GM23338 (cell line): ENCODE data around the gene DNAJB6. TPM values are rescaled to one million over a fixed set of nuclear protein-coding genes. Genes with fewer than 3 reads are reported as not detected.

ENCODE experiments used
- ATAC-seq: fragments of 200-7000 bp; cut with Tn5 transposase; 3 replicates; pipeline ENCODE4 v1.9.1; 2020
- DNase-seq: peaks from one replicate; pipeline ENCODE4 v3.0.0-alpha.2; 2015; ENCODE audit warnings: low spot score
- H2AFZ ChIP-seq: fragments of 200-600 bp; sonication (generic); 2 replicates; pipeline ENCODE4 v1.8.0; 2016; ENCODE audit warnings: antibody characterized with exemption, mild to moderate bottlenecking, moderate library complexity
- H3F3A ChIP-seq: fragments of 200-600 bp; sonication (generic); replicated peaks from 2 replicates; pipeline ENCODE4 v1.8.0; 2017; ENCODE audit warnings: antibody characterized with exemption, mixed run types, low read depth
- H3K27ac ChIP-seq: fragments of 200-600 bp; sonication (generic); 2 replicates; pipeline ENCODE4 v1.6.1; 2016; ENCODE audit warnings: low read depth
- H3K27me3 ChIP-seq: fragments of 200-600 bp; sonication (generic); 2 replicates; pipeline ENCODE4 v1.8.0; 2016; ENCODE audit warnings: mild to moderate bottlenecking, mixed run types, moderate library complexity; ENCODE audit not compliant: insufficient read depth
- H3K36me3 ChIP-seq: fragments of 200-600 bp; sonication (generic); 2 replicates; pipeline ENCODE4 v1.8.0; 2016; ENCODE audit warnings: mild to moderate bottlenecking; ENCODE audit not compliant: insufficient read depth
- H3K4me1 ChIP-seq: fragments of 200-600 bp; sonication (generic); 2 replicates; pipeline ENCODE4 v1.8.0; 2016; ENCODE audit warnings: mild to moderate bottlenecking, moderate library complexity; ENCODE audit not compliant: insufficient read depth
- H3K4me2 ChIP-seq: fragments of 200-600 bp; sonication (generic); 2 replicates; pipeline ENCODE4 v1.7.1; 2017; ENCODE audit warnings: mixed run types
- H3K4me3 ChIP-seq: fragments of 200-600 bp; sonication (generic); 2 replicates; pipeline ENCODE4 v1.6.1; 2016; ENCODE audit warnings: mixed run types
- H3K79me2 ChIP-seq: fragments of 200-600 bp; sonication (generic); replicated peaks from 2 replicates; pipeline ENCODE4 v1.8.0; 2017; ENCODE audit warnings: mild to moderate bottlenecking; ENCODE audit not compliant: insufficient read depth
- H3K9me2 ChIP-seq: fragments of 200-600 bp; sonication (generic); 2 replicates; pipeline ENCODE4 v1.8.0; 2017; ENCODE audit not compliant: insufficient read depth
- H4K20me1 ChIP-seq: fragments of 200-600 bp; sonication (generic); replicated peaks from 2 replicates; pipeline ENCODE4 v1.8.0; 2017; ENCODE audit warnings: mild to moderate bottlenecking; ENCODE audit not compliant: insufficient read depth
- H3K27ac Mint-ChIP-seq: 2 replicates; pipeline ENCODE4 v1.8.0; 2020; ENCODE audit warnings: inconsistent platforms, mild to moderate bottlenecking, moderate library complexity, mixed read lengths
- H3K27me3 Mint-ChIP-seq: 3 replicates; pipeline ENCODE4 v1.8.0; 2022; ENCODE audit warnings: low read depth, mild to moderate bottlenecking, moderate library complexity, mixed read lengths, inconsistent platforms; ENCODE audit not compliant: insufficient read depth, poor library complexity
- H3K36me3 Mint-ChIP-seq: 3 replicates; pipeline ENCODE4 v1.8.0; 2021; ENCODE audit warnings: low read depth, mild to moderate bottlenecking, inconsistent platforms, moderate library complexity, mixed read lengths
- H3K4me1 Mint-ChIP-seq: 3 replicates; pipeline ENCODE4 v1.8.0; 2020; ENCODE audit warnings: mild to moderate bottlenecking, inconsistent platforms, mixed read lengths
- H3K4me3 Mint-ChIP-seq: 3 replicates; pipeline ENCODE4 v1.8.0; 2021; ENCODE audit warnings: moderate library complexity, mild to moderate bottlenecking, inconsistent platforms, mixed read lengths
- H3K9me3 Mint-ChIP-seq: 3 replicates; pipeline ENCODE4 v1.8.0; 2020; ENCODE audit warnings: moderate library complexity, mild to moderate bottlenecking, inconsistent platforms, mixed read lengths
- CREB1 ChIP-seq: fragments of 250-450 bp; sonication (Bioruptor Pico); IDR thresholded peaks from 2 replicates; pipeline ENCODE4 v1.5.0; 2020; ENCODE audit warnings: low read depth, mild to moderate bottlenecking, moderate library complexity
- CTCF ChIP-seq, 2 experiments: fragments of 200-600 bp in 1 of 2; sonication (generic) in 1 of 2; conservative IDR thresholded peaks; 2 replicates each; pipeline versions ENCODE4 v1.5.1 to v1.6.1; 2016 to 2017; ENCODE audit warnings: antibody characterized with exemption in 2 of 2, low read depth in 2 of 2, mild to moderate bottlenecking in 2 of 2, moderate library complexity in 1 of 2
- EZH2phosphoT487 ChIP-seq: fragments of 200-600 bp; sonication (generic); IDR thresholded peaks from one replicate; pipeline ENCODE4 v1.8.1; 2018; ENCODE audit warnings: antibody characterized with exemption; ENCODE audit not compliant: unreplicated experiment
- JUNB ChIP-seq: IDR thresholded peaks from one replicate; pipeline ENCODE4 v1.6.1; 2016; ENCODE audit warnings: antibody characterized with exemption; ENCODE audit not compliant: unreplicated experiment
- NANOG ChIP-seq: IDR thresholded peaks from 2 replicates; pipeline ENCODE4 v1.6.1; 2016; ENCODE audit warnings: antibody characterized with exemption, borderline replicate concordance
- POLR2AphosphoS5 ChIP-seq: IDR thresholded peaks from 2 replicates; pipeline ENCODE4 v1.6.1; 2016; ENCODE audit warnings: antibody characterized with exemption, low read depth
- STAT1 ChIP-seq: IDR thresholded peaks from one replicate; pipeline ENCODE4 v1.6.1; 2016; ENCODE audit warnings: antibody characterized with exemption; ENCODE audit not compliant: unreplicated experiment
- ZNF331 ChIP-seq: fragments of 250-450 bp; sonication (Bioruptor Pico); IDR thresholded peaks from 2 replicates; pipeline ENCODE4 v1.5.0; 2020; ENCODE audit warnings: low read depth, mild to moderate bottlenecking, moderate library complexity
- polyA plus RNA-seq: library from polyadenylated mRNA; unstranded; fragments of >200 nt; fragmentation: Nextera tagmentation; extraction: Ambion mirVana; gene quantifications from 2 replicates; pipeline ENCODE4 v1.2.1, GENCODE V29; 2016
- total RNA-seq: library from RNA; depleted of rRNA; stranded (reverse); fragments of >200 nt; shearing (Covaris generic); gene quantifications from 2 replicates; pipeline ENCODE4 v1.2.3, GENCODE V29; 2014
- TF ChIP-seq, protein P1 (sequence below): IDR thresholded peaks from 2 replicates; pipeline ENCODE4 v1.6.1; 2016; ENCODE audit warnings: antibody characterized with exemption
- TF ChIP-seq, protein P2 (sequence below): IDR thresholded peaks from one replicate; pipeline ENCODE4 v1.6.1; 2018; ENCODE audit warnings: antibody characterized with exemption; ENCODE audit not compliant: unreplicated experiment

Gene DNAJB6
- total and polyA plus RNA-seq, 2 experiments from 2014 or later, result 308 to 322 TPM

GRCh38 chr7:157394246-157395191 lies 57.7 kb downstream of the DNAJB6 start (continued):
- TF ChIP-seq CTCF (conservative IDR thresholded peaks at IDR 0.05; ENCODE audit: low read depth in 2 of 2), result no peak
- no peak for TF ChIP-seq JUNB
- no peak for TF ChIP-seq STAT1
- no peak for TF ChIP-seq CREB1 (CRISPR knock-in tag)
- no peak for TF ChIP-seq EZH2phosphoT487
- TF ChIP-seq NANOG, result no peak
- TF ChIP-seq, protein P1, sequence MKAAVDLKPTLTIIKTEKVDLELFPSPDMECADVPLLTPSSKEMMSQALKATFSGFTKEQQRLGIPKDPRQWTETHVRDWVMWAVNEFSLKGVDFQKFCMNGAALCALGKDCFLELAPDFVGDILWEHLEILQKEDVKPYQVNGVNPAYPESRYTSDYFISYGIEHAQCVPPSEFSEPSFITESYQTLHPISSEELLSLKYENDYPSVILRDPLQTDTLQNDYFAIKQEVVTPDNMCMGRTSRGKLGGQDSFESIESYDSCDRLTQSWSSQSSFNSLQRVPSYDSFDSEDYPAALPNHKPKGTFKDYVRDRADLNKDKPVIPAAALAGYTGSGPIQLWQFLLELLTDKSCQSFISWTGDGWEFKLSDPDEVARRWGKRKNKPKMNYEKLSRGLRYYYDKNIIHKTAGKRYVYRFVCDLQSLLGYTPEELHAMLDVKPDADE, result no peak
- TF ChIP-seq, protein P2, sequence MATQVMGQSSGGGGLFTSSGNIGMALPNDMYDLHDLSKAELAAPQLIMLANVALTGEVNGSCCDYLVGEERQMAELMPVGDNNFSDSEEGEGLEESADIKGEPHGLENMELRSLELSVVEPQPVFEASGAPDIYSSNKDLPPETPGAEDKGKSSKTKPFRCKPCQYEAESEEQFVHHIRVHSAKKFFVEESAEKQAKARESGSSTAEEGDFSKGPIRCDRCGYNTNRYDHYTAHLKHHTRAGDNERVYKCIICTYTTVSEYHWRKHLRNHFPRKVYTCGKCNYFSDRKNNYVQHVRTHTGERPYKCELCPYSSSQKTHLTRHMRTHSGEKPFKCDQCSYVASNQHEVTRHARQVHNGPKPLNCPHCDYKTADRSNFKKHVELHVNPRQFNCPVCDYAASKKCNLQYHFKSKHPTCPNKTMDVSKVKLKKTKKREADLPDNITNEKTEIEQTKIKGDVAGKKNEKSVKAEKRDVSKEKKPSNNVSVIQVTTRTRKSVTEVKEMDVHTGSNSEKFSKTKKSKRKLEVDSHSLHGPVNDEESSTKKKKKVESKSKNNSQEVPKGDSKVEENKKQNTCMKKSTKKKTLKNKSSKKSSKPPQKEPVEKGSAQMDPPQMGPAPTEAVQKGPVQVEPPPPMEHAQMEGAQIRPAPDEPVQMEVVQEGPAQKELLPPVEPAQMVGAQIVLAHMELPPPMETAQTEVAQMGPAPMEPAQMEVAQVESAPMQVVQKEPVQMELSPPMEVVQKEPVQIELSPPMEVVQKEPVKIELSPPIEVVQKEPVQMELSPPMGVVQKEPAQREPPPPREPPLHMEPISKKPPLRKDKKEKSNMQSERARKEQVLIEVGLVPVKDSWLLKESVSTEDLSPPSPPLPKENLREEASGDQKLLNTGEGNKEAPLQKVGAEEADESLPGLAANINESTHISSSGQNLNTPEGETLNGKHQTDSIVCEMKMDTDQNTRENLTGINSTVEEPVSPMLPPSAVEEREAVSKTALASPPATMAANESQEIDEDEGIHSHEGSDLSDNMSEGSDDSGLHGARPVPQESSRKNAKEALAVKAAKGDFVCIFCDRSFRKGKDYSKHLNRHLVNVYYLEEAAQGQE, result no peak

- H3K27ac ChIP-seq, result peak overlapping the region; percentile 91
Measured at GRCh38 chr7:157395206-157395605, 58.4 kb downstream of the DNAJB6 start.

More at GRCh38 chr7:157395206-157395605, 58.4 kb downstream of the DNAJB6 start:
- ATAC-seq, result no peak
- Histone ChIP-seq H2AFZ (no peak overlapping the region), H3K4me2 (no peak overlapping the region), H3F3A (peaks cover 52% of the 10 kb centered on the region), H3K9me2 (no peaks in the 10 kb centered on the region), H3K36me3 (peaks cover 14% of the 10 kb centered on the region), H3K79me2 (peaks cover 100% of the 10 kb centered on the region), H3K4me3 (no peak overlapping the region), H3K27me3 (no peaks in the 10 kb centered on the region), H4K20me1 (peaks cover 57% of the 10 kb centered on the region), H3K4me1 (peaks cover 5% of the 10 kb centered on the region; the same call in 1 of the 2 replicates)
- Mint-ChIP-seq H3K4me1 (peaks cover 20% of the 10 kb centered on the region), H3K36me3 (peaks cover 63% of the 10 kb centered on the region), H3K27ac (no peak overlapping the region), H3K4me3 (no peak overlapping the region), H3K27me3 (peaks cover 13% of the 10 kb centered on the region), H3K9me3 (no peaks in the 10 kb centered on the region; the same call in 2 of the 3 replicates)
- no peak for DNase-seq
- TF ChIP-seq CREB1 (CRISPR knock-in tag) (no peak), EZH2phosphoT487 (no peak), ZNF331 (CRISPR knock-in tag) (no peak), POLR2AphosphoS5 (no peak)
